IPS DF 6.9 (cell line): ENCODE measurements around the gene SPZ1.
"Not testable (repeated sequence)": the region's sequence is repeated elsewhere in the genome, so short reads cannot be mapped to it uniquely, and the experiment has no call there.

Experiments used
- DNase-seq: peaks from one replicate; pipeline ENCODE4 v3.0.0-alpha.2; 2013; ENCODE audit warnings: low read depth, low spot score
- H3K27ac ChIP-seq: one replicate; pipeline ENCODE4 v1.5.1; 2013; ENCODE audit warnings: low read length, control low read depth
- H3K27me3 ChIP-seq: 2 replicates; pipeline ENCODE4 v1.6.1; 2013; ENCODE audit warnings: mild to moderate bottlenecking, low read length; ENCODE audit not compliant: control insufficient read depth, insufficient read depth
- H3K36me3 ChIP-seq: 2 replicates; pipeline ENCODE4 v1.6.1; 2013; ENCODE audit warnings: low read length; ENCODE audit not compliant: control insufficient read depth, insufficient read depth
- H3K4me1 ChIP-seq: 2 replicates; pipeline ENCODE4 v1.6.1; 2013; ENCODE audit warnings: low read length; ENCODE audit not compliant: control insufficient read depth, insufficient read depth
- H3K4me3 ChIP-seq: 2 replicates; pipeline ENCODE4 v1.5.1; 2013; ENCODE audit warnings: mild to moderate bottlenecking, low read length
- H3K9me3 ChIP-seq: 2 replicates; pipeline ENCODE4 v1.6.1; 2013; ENCODE audit warnings: low read length, inconsistent platforms; ENCODE audit not compliant: control insufficient read depth, insufficient read depth
- whole genome bisulfite sequencing: extraction: QIAGEN DNeasy Blood & Tissue Kit; methylation state at CpG from one replicate; pipeline ENCODE4 v1.1.7; 2013; ENCODE audit warnings: mixed read lengths, missing lambda C conversion rate; ENCODE audit not compliant: insufficient read length, insufficient coverage; 5-methylcytosine and 5-hydroxymethylcytosine counted together

Gene SPZ1

DNA sequence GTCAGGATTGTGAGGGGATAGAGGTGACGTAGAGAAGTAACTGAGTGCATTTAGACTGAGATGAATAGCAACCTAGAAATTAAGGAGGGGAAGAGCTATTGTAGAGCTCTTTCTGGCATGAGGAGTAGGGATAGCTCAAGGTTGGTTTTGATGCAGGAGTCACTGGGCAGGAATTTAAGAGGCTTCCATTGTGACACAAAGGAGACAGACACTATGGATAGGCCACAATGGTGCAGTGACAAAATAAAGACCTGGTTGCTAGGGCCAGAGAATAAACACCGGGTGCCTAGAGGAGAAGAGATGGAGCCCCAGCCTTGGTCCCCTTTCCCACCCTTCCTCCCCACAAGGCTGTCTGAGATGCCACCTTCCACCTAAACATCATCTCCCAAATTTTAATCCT, at the start of gene SPZ1:
TSS of gene SPZ1 (plus strand) at position 301 of the 400 bp plus-strand sequence. CDS start 214 bp downstream, outside the sequence.
- Histone ChIP-seq H3K4me1 (no peaks in the 10 kb centered on the region), H3K9me3 (no peaks in the 10 kb centered on the region), H3K36me3 (no peaks in the 10 kb centered on the region), H3K27me3 (no peaks in the 10 kb centered on the region), H3K27ac (no peak within 1 kb of the TSS), H3K4me3 (no peak within 1 kb of the TSS)
- DNase-seq = no peak
- no CpG with 5 or more reads among the region's 2 CpGs for WGBS

DNA sequence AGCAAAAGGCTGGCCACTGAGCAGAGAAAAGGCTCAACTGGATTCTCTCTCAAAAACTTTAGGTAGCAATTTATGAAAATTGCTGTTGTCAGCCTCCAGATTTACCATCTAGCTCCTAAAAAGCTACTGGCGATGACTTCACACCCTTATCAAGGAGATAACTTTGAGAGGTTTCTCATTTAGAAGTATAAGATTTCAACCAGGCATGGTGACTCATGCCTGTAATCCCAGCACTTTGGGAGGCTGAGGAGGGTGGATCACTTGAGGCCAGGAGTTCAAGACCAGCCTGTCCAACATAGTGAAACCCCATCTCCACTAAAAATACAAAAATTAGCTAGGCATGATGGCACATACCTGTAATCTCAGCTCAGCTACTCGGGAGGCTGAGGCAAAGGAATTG, 49.3 kb upstream of the SPZ1 start:
- not testable (repeated sequence) for H3K9me3 ChIP-seq, H3K4me1 ChIP-seq, H3K36me3 ChIP-seq, H3K27ac ChIP-seq, DNase-seq, H3K27me3 ChIP-seq, H3K4me3 ChIP-seq
- WGBS = no CpG with 5 or more reads among the region's 2 CpGs

- Histone ChIP-seq H3K27me3 (no peaks in the 10 kb centered on the region), H3K4me3 (no peak overlapping the region), H3K4me1 (no peaks in the 10 kb centered on the region), H3K27ac (no peak overlapping the region), H3K9me3 (no peaks in the 10 kb centered on the region), H3K36me3 (no peaks in the 10 kb centered on the region)
- DNase-seq = no peak
- WGBS = no CpG with 5 or more reads among the region's 2 CpGs
These were observed 44.5 kb upstream of the SPZ1 start for GRCh38 chr5:80275347-80275746.

GRCh38 chr5:80276186-80276585, 43.6 kb upstream of the SPZ1 start:
- no peaks in the 10 kb centered on the region for H3K9me3 ChIP-seq

GRCh38 chr5:80277191-80277590, 42.6 kb upstream of the SPZ1 start:
- H3K4me3 ChIP-seq = no peak overlapping the region
- no peaks in the 10 kb centered on the region for H3K36me3 ChIP-seq
- no peak for DNase-seq
- no peaks in the 10 kb centered on the region for H3K9me3 ChIP-seq
- H3K4me1 ChIP-seq = no peaks in the 10 kb centered on the region
- WGBS = no CpG with 5 or more reads among the region's 2 CpGs
- H3K27me3 ChIP-seq = no peaks in the 10 kb centered on the region; the same call in 1 of the 2 replicates
- no peak overlapping the region for H3K27ac ChIP-seq

More at GRCh38 chr5:80276186-80276585, 43.6 kb upstream of the SPZ1 start:
- Histone ChIP-seq H3K27ac (no peak overlapping the region), H3K36me3 (no peaks in the 10 kb centered on the region), H3K4me1 (no peaks in the 10 kb centered on the region), H3K4me3 (no peak overlapping the region), H3K27me3 (no peaks in the 10 kb centered on the region; the same call in 1 of the 2 replicates)
- no peak for DNase-seq

GRCh38 chr5:80282054-80282453, 37.7 kb upstream of the SPZ1 start:
- no peak overlapping the region for H3K4me3 ChIP-seq
- no peaks in the 10 kb centered on the region for H3K9me3 ChIP-seq
- no peaks in the 10 kb centered on the region for H3K36me3 ChIP-seq
- H3K27me3 ChIP-seq = no peaks in the 10 kb centered on the region; the same call in 1 of the 2 replicates
- H3K4me1 ChIP-seq = no peaks in the 10 kb centered on the region
- DNase-seq = no peak
- no peak overlapping the region for H3K27ac ChIP-seq
- WGBS = no CpG with 5 or more reads among the region's 3 CpGs

- Histone ChIP-seq H3K9me3 (no peaks in the 10 kb centered on the region), H3K4me3 (no peak overlapping the region), H3K27ac (no peak overlapping the region), H3K36me3 (no peaks in the 10 kb centered on the region), H3K4me1 (no peaks in the 10 kb centered on the region), H3K27me3 (no peaks in the 10 kb centered on the region; the same call in 1 of the 2 replicates)
- WGBS = no CpG with 5 or more reads among the region's 1 CpG
- no peak for DNase-seq
These were observed 36.4 kb upstream of the SPZ1 start for GRCh38 chr5:80283360-80283759.

DNA sequence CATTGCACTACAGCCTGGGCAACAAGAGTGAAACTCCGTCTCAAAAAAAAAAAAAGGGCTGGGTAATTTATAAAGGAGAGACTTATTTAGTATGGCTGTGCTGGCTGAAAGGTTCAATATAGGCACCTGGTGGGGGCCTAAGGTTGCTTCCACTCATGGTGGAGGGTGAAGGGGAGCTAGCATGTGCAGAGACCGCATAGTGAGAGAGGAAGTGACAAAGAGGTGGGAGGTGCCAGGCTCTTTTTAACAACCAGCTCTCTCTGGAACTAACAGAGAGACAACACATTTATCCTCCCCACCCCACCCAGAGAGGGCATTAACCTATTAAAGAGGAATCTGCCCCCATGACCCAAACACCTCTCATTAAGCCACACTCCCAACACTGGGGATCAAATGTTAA, 35.1 kb upstream of the SPZ1 start:
- no peaks in the 10 kb centered on the region for H3K4me1 ChIP-seq
- no peak for DNase-seq
- H3K27me3 ChIP-seq = no peaks in the 10 kb centered on the region; the same call in 1 of the 2 replicates
- no peak overlapping the region for H3K27ac ChIP-seq
- H3K9me3 ChIP-seq = no peaks in the 10 kb centered on the region
- H3K36me3 ChIP-seq = no peaks in the 10 kb centered on the region
- no CpG with 5 or more reads among the region's 2 CpGs for WGBS
- no peak overlapping the region for H3K4me3 ChIP-seq

DNA sequence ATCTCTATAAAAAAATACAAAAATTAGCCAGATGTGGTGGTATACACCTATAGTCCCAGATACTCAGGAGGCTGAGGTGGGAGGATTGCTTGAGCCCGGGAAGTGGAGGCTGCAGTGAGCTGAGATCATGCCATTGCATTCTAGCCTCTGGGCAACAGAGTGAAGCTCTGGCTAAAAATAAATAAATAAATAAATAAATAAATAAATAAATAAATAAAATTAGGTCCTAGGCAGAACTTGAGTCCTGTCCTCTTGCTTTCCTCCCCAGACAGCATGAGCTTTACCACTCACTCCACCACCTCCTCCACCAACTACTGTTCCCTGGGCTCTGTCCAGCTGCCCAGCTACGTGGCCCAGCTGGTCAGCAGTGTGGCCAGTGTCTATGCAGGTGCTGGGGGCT, 31.6 kb upstream of the SPZ1 start:
- no CpG with 5 or more reads among the region's 2 CpGs for WGBS
- Histone ChIP-seq H3K4me3 (no peak overlapping the region), H3K4me1 (no peaks in the 10 kb centered on the region), H3K9me3 (no peaks in the 10 kb centered on the region), H3K27me3 (no peaks in the 10 kb centered on the region), H3K36me3 (no peaks in the 10 kb centered on the region), H3K27ac (no peak overlapping the region)
- DNase-seq = no peak

- Histone ChIP-seq H3K27ac (no peak overlapping the region), H3K9me3 (no peaks in the 10 kb centered on the region), H3K27me3 (no peaks in the 10 kb centered on the region), H3K4me1 (no peaks in the 10 kb centered on the region), H3K36me3 (no peaks in the 10 kb centered on the region), H3K4me3 (no peak overlapping the region)
- no peak for DNase-seq
- no CpG with 5 or more reads among the region's 2 CpGs for WGBS
These were observed 30.5 kb upstream of the SPZ1 start for GRCh38 chr5:80289320-80289719.

DNA sequence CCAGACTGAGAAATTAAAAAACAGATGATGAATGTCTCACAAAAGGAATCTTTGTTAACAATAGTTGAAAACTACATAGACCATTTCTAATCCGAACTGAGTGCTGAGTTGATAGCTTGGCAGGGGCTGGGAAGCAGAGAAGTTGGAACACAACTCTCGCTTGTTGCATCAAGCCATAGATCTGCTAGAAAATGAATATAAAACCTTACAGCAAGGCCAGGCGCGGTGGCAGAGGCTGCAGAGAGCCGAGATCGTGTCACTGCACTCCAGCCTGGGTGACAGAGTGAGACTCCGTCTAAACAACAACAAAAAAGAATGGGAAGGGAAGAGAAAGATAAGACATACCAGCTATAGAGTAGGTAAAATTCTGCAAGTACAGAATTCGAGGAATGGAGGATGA, 28.0 kb upstream of the SPZ1 start:
- Histone ChIP-seq H3K36me3 (no peaks in the 10 kb centered on the region), H3K9me3 (no peaks in the 10 kb centered on the region), H3K4me1 (no peaks in the 10 kb centered on the region), H3K27ac (no peak overlapping the region), H3K27me3 (no peaks in the 10 kb centered on the region), H3K4me3 (no peak overlapping the region)
- no peak for DNase-seq
- no CpG with 5 or more reads among the region's 8 CpGs for WGBS
